Globus pallidus (tissue), 1 donor: Measurements from ENCODE around the gene TGFB1I1.
A peak's percentile ranks its signal among the peaks of the same experiment; 100 is the strongest.
"Not testable (repeated sequence)": the region's sequence is repeated elsewhere in the genome, so short reads cannot be mapped to it uniquely, and the experiment has no call there.

Experiments used
- DNase-seq: peaks from one replicate; pipeline ENCODE4 v3.0.0-alpha.2; 2015; ENCODE audit warnings: low spot score

TGFB1I1 gene

GRCh38 chr16:31471241-31471874 is 594 bp upstream of the TGFB1I1 start:
- no peak for DNase-seq

- no peak for DNase-seq
Measured at GRCh38 chr16:31472709-31473203, 804 bp downstream of the TGFB1I1 start.

- DNase-seq = no peak
Measured at GRCh38 chr16:31473264-31473984, 1.5 kb downstream of the TGFB1I1 start.

GRCh38 chr16:31474173-31474714 is 2.3 kb downstream of the TGFB1I1 start:
- DNase-seq = no peak

GRCh38 chr16:31474773-31475738 is 3.1 kb downstream of the TGFB1I1 start:
- no peak for DNase-seq

GRCh38 chr16:31475946-31476302 is 4.0 kb downstream of the TGFB1I1 start:
- no peak for DNase-seq

- peak; percentile 40 for DNase-seq
Measured at GRCh38 chr16:31476303-31477219, 4.6 kb downstream of the TGFB1I1 start.

- DNase-seq = no peak
Measured at GRCh38 chr16:31477220-31478216, 5.6 kb downstream of the TGFB1I1 start.

GRCh38 chr16:31478956-31479355 is 7.0 kb downstream of the TGFB1I1 start:
- no peak for DNase-seq

GRCh38 chr16:31479751-31480150 is 7.8 kb downstream of the TGFB1I1 start:
- no peak for DNase-seq

- DNase-seq = no peak
Measured at GRCh38 chr16:31480851-31481536, 9.0 kb downstream of the TGFB1I1 start.

GRCh38 chr16:31483081-31483480 is 11.1 kb downstream of the TGFB1I1 start, which contains the start of gene SLC5A2:
Gene SLC5A2 (plus strand): TSS chr16:31483123. CDS start chr16:31483137, 14 bp downstream.
- DNase-seq = no peak

GRCh38 chr16:31484048-31484447 is 12.1 kb downstream of the TGFB1I1 start:
- DNase-seq = not testable (repeated sequence)

- no peak for DNase-seq
Measured at GRCh38 chr16:31484491-31485171, 12.7 kb downstream of the TGFB1I1 start.

- DNase-seq = no peak
Measured at GRCh38 chr16:31485571-31485970, 13.6 kb downstream of the TGFB1I1 start.

- no peak for DNase-seq
Measured at GRCh38 chr16:31486045-31486444, 14.1 kb downstream of the TGFB1I1 start.

GRCh38 chr16:31487071-31487719 is 15.2 kb downstream of the TGFB1I1 start:
- DNase-seq = no peak
